ENCODE measurements around the gene CNTN2. TPM values are rescaled to one million over a fixed set of nuclear protein-coding genes. Genes with fewer than 3 reads are reported as not detected.

CNTN2 gene
- total and polyA plus RNA-seq, 2 of the 4 experiments (the other 2 are of a cell fraction) = not detected

DNA sequence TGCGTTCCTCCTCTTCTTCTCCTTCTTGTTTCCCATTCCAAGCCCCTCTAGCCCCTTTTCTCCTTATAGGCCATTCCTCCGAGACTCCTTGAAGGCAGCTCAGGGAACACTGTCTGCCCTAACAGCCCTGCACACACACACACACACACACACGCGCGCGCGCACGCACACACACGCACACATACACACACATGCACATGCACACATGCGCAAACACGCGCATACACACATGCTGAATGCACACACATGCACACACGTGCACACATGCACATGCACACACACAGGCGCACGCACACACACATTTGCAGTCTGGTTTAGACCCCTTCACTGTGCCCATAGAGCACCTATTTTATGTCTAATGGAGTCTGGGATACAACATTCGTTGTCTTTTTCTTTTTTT is 17.8 kb upstream of the CNTN2 start:
- Histone ChIP-seq H2AFZ (replicated peaks; ENCODE audit: low read length, poor library complexity) (no peak overlapping the region), H3K27ac (ENCODE audit: insufficient read depth, low read length) (no peak overlapping the region), H2AK9ac (replicated peaks; ENCODE audit: low read depth, low read length, poor library complexity) (no peak overlapping the region), H3K4ac (ENCODE audit: low read depth, low read length) (no peak overlapping the region), H3K9me3 (ENCODE audit: control insufficient read depth, insufficient read depth, low read length) (no peaks in the 10 kb centered on the region), H3K36me3 (ENCODE audit: control insufficient read depth, insufficient read depth, low read length) (no peaks in the 10 kb centered on the region), H3K23ac (ENCODE audit: low read depth, low read length) (no peak overlapping the region), H3K18ac (ENCODE audit: low read depth, low read length) (no peak overlapping the region), H2BK15ac (ENCODE audit: low read depth, low read length) (no peak overlapping the region), H4K8ac (ENCODE audit: low read depth in 2 of 2, low read length in 2 of 2) (no peak overlapping the region), H3K4me1 (ENCODE audit: control insufficient read depth, insufficient read depth, low read length) (no peaks in the 10 kb centered on the region), H4K5ac (ENCODE audit: low read depth, low read length) (no peak overlapping the region), H3K4me2 (ENCODE audit: low read depth, low read length) (no peak overlapping the region), H3K9ac (ENCODE audit: low read depth, low read length) (no peak overlapping the region), H4K91ac (ENCODE audit: insufficient read depth, low read depth, low read length) (no peak overlapping the region), H2BK5ac (ENCODE audit: low read depth, low read length, poor library complexity, severe bottlenecking) (no peak overlapping the region), H3K56ac (ENCODE audit: extremely low read depth, insufficient read depth, low read length) (no peak overlapping the region), H3K79me1 (ENCODE audit: low read depth in 1 of 2, low read length in 2 of 2) (no peaks in the 10 kb centered on the region), H2AK5ac (ENCODE audit: low read depth, low read length) (no peak overlapping the region), H4K20me1 (ENCODE audit: insufficient read depth, low read length) (no peaks in the 10 kb centered on the region), H3K27me3 (ENCODE audit: control insufficient read depth, insufficient read depth, low read length) (peaks cover 36% of the 10 kb centered on the region), H3K4me3 (ENCODE audit: insufficient read depth, low read depth, low read length) (no peak overlapping the region), H2BK120ac (ENCODE audit: low read depth, low read length) (no peak overlapping the region), H3K14ac (replicated peaks; ENCODE audit: low read depth, low read length) (no peak overlapping the region), H2BK20ac (ENCODE audit: low read depth, low read length) (no peak overlapping the region), H3K9me1 (ENCODE audit: insufficient read depth, low read length) (no peaks in the 10 kb centered on the region)
- DNase-seq (no peak), ATAC-seq (ENCODE audit: low read depth) (no peak)
- dilution Hi-C loops (cut with HindIII; ENCODE audit: low sequenced_read_pairs, unreplicated experiment) (no loop called here), intact Hi-C loops (cut with micrococcal nuclease) (no loop called here), in situ Hi-C loops (cut with MboI; ENCODE audit: low sequenced_read_pairs) (no loop called here)
- 72% methylated on average over 11 of the region's 16 CpGs; no CpG with 5 or more reads in 1 of the 2 experiments for WGBS, 2 experiments (ENCODE audit: extremely low coverage in 2 of 2, insufficient read length in 1 of 2)
- no TSS peak for BruUV-seq (replicated peaks)
- CTCF ChIA-PET = interaction anchor here (0.8 kb wide), 1 partner anchor 37 kb away, joined by 3 read pairs; no protein-coding TSS in a partner anchor
- POLR2A ChIA-PET (ENCODE audit: unreplicated experiment) = no interaction called here
- TF ChIP-seq CHD1 (IDR thresholded peaks at IDR 0.05; ENCODE audit: low read depth, low read length) (no peak), RFX5 (IDR thresholded peaks at IDR 0.05; ENCODE audit: low read depth, low read length) (no peak), MXI1 (IDR thresholded peaks at IDR 0.05; ENCODE audit: borderline replicate concordance, low read depth, low read length) (no peak), POLR2A (IDR thresholded peaks at IDR 0.05; ENCODE audit: low read depth, low read length) (no peak), RCOR1 (IDR thresholded peaks at IDR 0.05; ENCODE audit: insufficient replicate concordance, low read length) (no peak), NFE2L2 (IDR thresholded peaks at IDR 0.05; ENCODE audit: low read depth, low read length) (no peak), RAD21 (IDR thresholded peaks at IDR 0.05; ENCODE audit: low read length) (no peak)
